Breast epithelium (tissue), 3 donors: ENCODE measurements around the gene CENPA.

ENCODE experiments used
- POLR2A ChIP-seq: fragments of 450-650 bp; IDR thresholded peaks from one replicate; pipeline ENCODE4 v1.6.1; 2016; ENCODE audit warnings: antibody characterized with exemption, mild to moderate bottlenecking, moderate library complexity
- POLR2AphosphoS5 ChIP-seq, 3 donors: sonication (generic); formaldehyde crosslinking; IDR thresholded peaks; one replicate each; pipeline ENCODE4 v1.6.1; 2017; ENCODE audit warnings: antibody characterized with exemption in 3 of 3
- TF ChIP-seq, protein P1 (sequence below), 3 donors: fragments of 450-650 bp; IDR thresholded peaks; one replicate each; pipeline ENCODE4 v1.5.1; 2016 to 2017; ENCODE audit warnings: antibody characterized with exemption in 3 of 3, mild to moderate bottlenecking in 3 of 3, moderate library complexity in 3 of 3

DNA sequence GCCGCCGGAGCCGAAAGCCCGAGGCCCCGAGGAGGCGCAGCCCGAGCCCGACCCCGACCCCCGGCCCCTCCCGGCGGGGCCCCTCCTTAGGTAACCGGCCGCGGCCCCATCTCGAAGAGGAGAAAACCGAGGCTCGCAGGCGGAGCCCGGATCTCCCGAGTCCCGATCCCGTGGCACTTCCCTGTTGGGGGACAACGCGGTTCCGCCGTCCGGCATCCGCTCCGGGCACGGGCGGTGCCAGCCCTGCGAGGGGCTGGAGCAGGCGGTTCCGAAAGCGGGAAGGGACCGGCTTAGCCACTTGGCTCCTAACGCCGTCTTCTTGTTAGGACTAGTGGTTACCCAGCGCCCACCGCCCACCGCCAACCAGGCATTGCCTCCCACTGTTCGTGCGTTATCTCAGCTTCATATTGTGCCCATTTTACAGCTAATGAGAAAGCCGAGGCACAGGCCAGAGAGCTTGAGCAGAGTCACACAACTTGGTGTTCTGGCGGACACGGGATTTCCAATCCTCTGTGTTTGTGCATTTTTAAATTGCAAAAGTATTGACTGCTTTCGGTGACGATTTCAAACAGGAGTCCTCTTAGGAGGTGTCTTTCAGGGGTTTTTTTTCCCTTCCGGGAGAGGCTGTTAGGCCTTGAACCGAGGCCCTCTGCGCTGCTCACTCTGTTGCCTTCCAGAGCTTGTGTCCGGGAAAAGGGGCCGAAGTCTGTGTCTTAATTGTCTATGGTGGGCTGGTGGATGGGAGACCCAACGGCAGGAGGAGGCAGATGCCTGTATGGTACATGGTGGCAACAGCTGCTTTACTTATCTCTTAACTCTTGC is 562 bp downstream of the CENPA start:
- TF ChIP-seq, protein P1, sequence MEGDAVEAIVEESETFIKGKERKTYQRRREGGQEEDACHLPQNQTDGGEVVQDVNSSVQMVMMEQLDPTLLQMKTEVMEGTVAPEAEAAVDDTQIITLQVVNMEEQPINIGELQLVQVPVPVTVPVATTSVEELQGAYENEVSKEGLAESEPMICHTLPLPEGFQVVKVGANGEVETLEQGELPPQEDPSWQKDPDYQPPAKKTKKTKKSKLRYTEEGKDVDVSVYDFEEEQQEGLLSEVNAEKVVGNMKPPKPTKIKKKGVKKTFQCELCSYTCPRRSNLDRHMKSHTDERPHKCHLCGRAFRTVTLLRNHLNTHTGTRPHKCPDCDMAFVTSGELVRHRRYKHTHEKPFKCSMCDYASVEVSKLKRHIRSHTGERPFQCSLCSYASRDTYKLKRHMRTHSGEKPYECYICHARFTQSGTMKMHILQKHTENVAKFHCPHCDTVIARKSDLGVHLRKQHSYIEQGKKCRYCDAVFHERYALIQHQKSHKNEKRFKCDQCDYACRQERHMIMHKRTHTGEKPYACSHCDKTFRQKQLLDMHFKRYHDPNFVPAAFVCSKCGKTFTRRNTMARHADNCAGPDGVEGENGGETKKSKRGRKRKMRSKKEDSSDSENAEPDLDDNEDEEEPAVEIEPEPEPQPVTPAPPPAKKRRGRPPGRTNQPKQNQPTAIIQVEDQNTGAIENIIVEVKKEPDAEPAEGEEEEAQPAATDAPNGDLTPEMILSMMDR (IDR thresholded peaks at IDR 0.05), result no peak
- TF ChIP-seq POLR2AphosphoS5 (IDR thresholded peaks at IDR 0.05), result no peak
- TF ChIP-seq POLR2A, result no peak
